Smooth muscle cell (in vitro differentiated cells): Measurements from ENCODE around the gene STK11IP. TPM values are rescaled to one million over a fixed set of nuclear protein-coding genes. Genes with fewer than 3 reads are reported as not detected.

ENCODE experiments used
- DNase-seq: peaks from one replicate; lab custom pipeline; 2025; ENCODE audit not compliant: unreplicated experiment; lab: John Stamatoyannopoulos, UW
- H2AFZ ChIP-seq: fragments of 200-600 bp; sonication (generic); 2 replicates; pipeline ENCODE4 v1.6.0; 2016; ENCODE audit warnings: antibody characterized with exemption, low read depth, mild to moderate bottlenecking
- H3F3A ChIP-seq: fragments of 200-600 bp; sonication (generic); 2 replicates; pipeline ENCODE4 v1.6.0; 2017; ENCODE audit warnings: antibody characterized with exemption, low read depth
- H3K27ac ChIP-seq: fragments of 200-600 bp; sonication (generic); 2 replicates; pipeline ENCODE4 v1.5.1; 2016; ENCODE audit warnings: low read depth, mild to moderate bottlenecking
- H3K27me3 ChIP-seq: fragments of 200-600 bp; sonication (generic); 2 replicates; pipeline ENCODE4 v1.6.1; 2016; ENCODE audit warnings: low read depth, mild to moderate bottlenecking
- H3K36me3 ChIP-seq: fragments of 200-600 bp; sonication (generic); 2 replicates; pipeline ENCODE4 v1.5.1; 2016; ENCODE audit warnings: low read depth
- H3K4me1 ChIP-seq: fragments of 200-600 bp; sonication (generic); 2 replicates; pipeline ENCODE4 v1.5.1; 2016; ENCODE audit warnings: low read depth
- H3K4me2 ChIP-seq: fragments of 200-600 bp; sonication (generic); 2 replicates; pipeline ENCODE4 v1.6.0; 2016; ENCODE audit warnings: mild to moderate bottlenecking
- H3K4me3 ChIP-seq: fragments of 200-600 bp; sonication (generic); 2 replicates; pipeline ENCODE4 v1.5.1; 2016; ENCODE audit warnings: mild to moderate bottlenecking
- H3K79me2 ChIP-seq: fragments of 200-600 bp; sonication (generic); 2 replicates; pipeline ENCODE4 v1.6.0; 2016; ENCODE audit warnings: low read depth, mild to moderate bottlenecking
- H3K9ac ChIP-seq: fragments of 200-600 bp; sonication (generic); 2 replicates; pipeline ENCODE4 v1.6.0; 2016; ENCODE audit warnings: low read depth
- H3K9me3 ChIP-seq: fragments of 200-600 bp; sonication (generic); replicated peaks from 2 replicates; pipeline ENCODE4 v1.5.1; 2016; ENCODE audit warnings: low read depth
- H4K20me1 ChIP-seq: fragments of 200-600 bp; sonication (generic); 2 replicates; pipeline ENCODE4 v1.6.0; 2016; ENCODE audit warnings: low read depth
- CTCF ChIP-seq: fragments of 200-600 bp; sonication (generic); IDR thresholded peaks from 2 replicates; pipeline ENCODE4 v1.5.1; 2017; ENCODE audit warnings: borderline replicate concordance, mild to moderate bottlenecking, antibody characterized with exemption; ENCODE audit not compliant: insufficient read depth, poor library complexity, severe bottlenecking
- whole genome bisulfite sequencing: methylation state at CpG from one replicate; pipeline ENCODE4 v1.1.7; 2016; ENCODE audit warnings: low lambda C conversion rate; 5-methylcytosine and 5-hydroxymethylcytosine counted together
- polyA plus RNA-seq: library from polyadenylated mRNA; unstranded; fragments of >200 nt; fragmentation: Nextera tagmentation; extraction: Ambion mirVana; gene quantifications from 2 replicates; pipeline ENCODE4 v1.2.1, GENCODE V29; 2016
- total RNA-seq: library from RNA; depleted of rRNA; stranded (reverse); fragments of >200 nt; gene quantifications from 2 replicates; pipeline ENCODE4 v1.2.3, GENCODE V29; 2014

The STK11IP gene
- total and polyA plus RNA-seq, 2 experiments from 2014 or later, result 10.2 to 13.6 TPM

GRCh38 chr2:219611866-219612576 lies 14.4 kb downstream of the STK11IP start:
- TF ChIP-seq CTCF, result no peak
- no peaks in the 10 kb centered on the region for H3K36me3 ChIP-seq
- 79% methylated on average over 12 of the region's 12 CpGs for WGBS
- no peak for DNase-seq
- H4K20me1 ChIP-seq, result no peaks in the 10 kb centered on the region
- no peak overlapping the region for H2AFZ ChIP-seq
- no peaks in the 10 kb centered on the region for H3K9me3 ChIP-seq
- H3K4me1 ChIP-seq, result no peaks in the 10 kb centered on the region
- no peak overlapping the region for H3K4me3 ChIP-seq
- no peak overlapping the region for H3K9ac ChIP-seq
- H3K27me3 ChIP-seq, result no peaks in the 10 kb centered on the region
- no peak overlapping the region for H3K27ac ChIP-seq
- H3F3A ChIP-seq, result no peaks in the 10 kb centered on the region
- H3K4me2 ChIP-seq, result no peak overlapping the region
- no peaks in the 10 kb centered on the region for H3K79me2 ChIP-seq

- TF ChIP-seq CTCF, result no peak
- Histone ChIP-seq H3K9me3 (no peaks in the 10 kb centered on the region), H3K79me2 (no peaks in the 10 kb centered on the region), H3K27me3 (no peaks in the 10 kb centered on the region), H3K4me3 (no peak overlapping the region), H3K4me2 (no peak overlapping the region), H3K9ac (no peak overlapping the region), H3K27ac (no peak overlapping the region), H3K36me3 (no peaks in the 10 kb centered on the region), H2AFZ (no peak overlapping the region), H3K4me1 (no peaks in the 10 kb centered on the region), H4K20me1 (no peaks in the 10 kb centered on the region), H3F3A (no peaks in the 10 kb centered on the region)
- no peak for DNase-seq
- 94% methylated on average over 15 of the region's 15 CpGs for WGBS
Observed at GRCh38 chr2:219612577-219613286, 15.1 kb downstream of the STK11IP start.

DNA sequence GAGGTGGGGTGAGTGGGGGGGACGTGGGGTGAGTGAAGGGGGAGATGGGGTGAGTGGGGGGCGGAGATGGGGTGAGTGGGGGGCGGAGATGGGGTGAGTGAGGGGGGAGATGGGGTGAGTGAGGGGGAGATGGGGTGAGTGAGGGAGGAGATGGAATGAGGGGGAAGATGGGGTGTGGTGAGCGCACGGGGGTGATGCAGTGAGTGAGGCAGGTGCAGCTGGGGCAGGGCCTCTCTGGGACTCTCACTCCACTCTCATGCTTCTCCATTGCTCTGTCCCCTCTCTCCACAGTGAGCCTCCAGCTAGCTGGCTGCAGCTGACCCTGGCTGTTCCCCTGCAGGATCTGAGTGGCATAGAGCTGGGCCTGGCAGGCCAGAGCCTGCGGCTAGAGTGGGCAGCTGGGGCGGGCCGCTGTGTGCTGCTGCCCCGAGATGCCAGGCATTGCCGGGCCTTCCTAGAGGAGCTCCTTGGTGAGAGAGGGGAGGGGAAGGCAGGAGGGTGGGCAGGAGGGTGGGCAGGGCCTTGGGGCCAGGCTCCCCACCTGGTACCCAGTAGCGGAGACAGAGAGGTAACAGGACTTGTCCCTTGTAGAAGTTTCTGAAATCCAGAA lies 15.9 kb downstream of the STK11IP start:
- Histone ChIP-seq H3K9me3 (no peaks in the 10 kb centered on the region), H3K79me2 (no peaks in the 10 kb centered on the region), H3K36me3 (no peaks in the 10 kb centered on the region), H2AFZ (no peak overlapping the region), H3F3A (no peaks in the 10 kb centered on the region), H3K4me3 (no peak overlapping the region), H3K9ac (no peak overlapping the region), H3K4me1 (no peaks in the 10 kb centered on the region), H3K27ac (no peak overlapping the region), H3K4me2 (no peak overlapping the region), H4K20me1 (no peaks in the 10 kb centered on the region), H3K27me3 (no peaks in the 10 kb centered on the region)
- no peak for DNase-seq
- TF ChIP-seq CTCF, result no peak
- WGBS, result 100% methylated on average over 6 of the region's 11 CpGs
